ENCODE measurements around the gene FHL1. TPM values are rescaled to one million over a fixed set of nuclear protein-coding genes. Genes with fewer than 3 reads are reported as not detected.

FHL1 gene
- total RNA-seq, 1 donor from 2014 or later = 248 TPM

DNA sequence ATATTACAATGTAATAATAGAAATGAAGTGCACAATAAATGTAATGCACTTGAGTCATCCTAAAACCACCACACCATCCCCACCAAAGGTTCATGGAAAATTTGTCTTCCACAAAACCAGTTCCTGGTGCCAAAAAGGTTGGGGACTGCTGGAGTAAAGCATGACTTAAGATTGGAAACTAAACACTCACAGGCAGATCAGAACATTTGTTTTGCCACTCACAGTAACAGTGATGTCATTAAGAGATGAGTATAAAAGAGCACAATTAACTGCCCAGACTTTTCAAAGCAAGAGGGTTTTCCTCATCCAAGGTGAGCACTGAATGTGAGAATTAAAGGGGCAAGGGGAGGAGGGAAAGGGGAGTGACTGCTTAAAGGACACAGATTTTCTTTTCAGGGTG lies 68.2 kb downstream of the FHL1 start:
- DNase-seq (no peak), ATAC-seq (no peak)
- no peak overlapping the region for H3K4me3 ChIP-seq
- H3K27ac ChIP-seq = no peak overlapping the region
- H3K36me3 ChIP-seq = peaks cover 22% of the 10 kb centered on the region
- H3K4me1 ChIP-seq = no peaks in the 10 kb centered on the region
- H3K27me3 ChIP-seq (ENCODE audit: low read depth) = no peaks in the 10 kb centered on the region
- H3K9me3 ChIP-seq = no peaks in the 10 kb centered on the region
- TF ChIP-seq, protein P1, sequence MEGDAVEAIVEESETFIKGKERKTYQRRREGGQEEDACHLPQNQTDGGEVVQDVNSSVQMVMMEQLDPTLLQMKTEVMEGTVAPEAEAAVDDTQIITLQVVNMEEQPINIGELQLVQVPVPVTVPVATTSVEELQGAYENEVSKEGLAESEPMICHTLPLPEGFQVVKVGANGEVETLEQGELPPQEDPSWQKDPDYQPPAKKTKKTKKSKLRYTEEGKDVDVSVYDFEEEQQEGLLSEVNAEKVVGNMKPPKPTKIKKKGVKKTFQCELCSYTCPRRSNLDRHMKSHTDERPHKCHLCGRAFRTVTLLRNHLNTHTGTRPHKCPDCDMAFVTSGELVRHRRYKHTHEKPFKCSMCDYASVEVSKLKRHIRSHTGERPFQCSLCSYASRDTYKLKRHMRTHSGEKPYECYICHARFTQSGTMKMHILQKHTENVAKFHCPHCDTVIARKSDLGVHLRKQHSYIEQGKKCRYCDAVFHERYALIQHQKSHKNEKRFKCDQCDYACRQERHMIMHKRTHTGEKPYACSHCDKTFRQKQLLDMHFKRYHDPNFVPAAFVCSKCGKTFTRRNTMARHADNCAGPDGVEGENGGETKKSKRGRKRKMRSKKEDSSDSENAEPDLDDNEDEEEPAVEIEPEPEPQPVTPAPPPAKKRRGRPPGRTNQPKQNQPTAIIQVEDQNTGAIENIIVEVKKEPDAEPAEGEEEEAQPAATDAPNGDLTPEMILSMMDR (IDR thresholded peaks at IDR 0.05) = no peak
- intact Hi-C loops (cut with DNase I) = no loop called here

DNA sequence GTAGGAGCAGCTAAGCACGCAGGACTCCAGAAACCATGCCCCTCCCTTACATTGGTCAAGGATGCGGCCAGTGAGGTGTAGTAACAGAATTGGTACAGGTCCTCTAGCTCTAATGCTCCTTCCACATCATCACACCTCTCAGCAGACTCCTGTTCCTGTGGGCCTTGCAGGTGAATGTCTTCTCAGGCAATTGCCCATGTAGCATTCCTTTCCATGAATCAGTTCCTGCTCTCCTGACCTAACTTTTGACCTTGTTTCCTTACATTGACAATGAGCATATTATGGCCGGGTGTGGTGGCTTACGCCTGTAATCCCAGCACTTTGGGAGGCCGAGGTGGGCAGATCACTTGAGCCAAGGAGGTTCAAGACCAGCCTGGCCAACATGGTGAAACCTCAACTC lies 72.6 kb downstream of the FHL1 start:
- no peak for ATAC-seq
- TF ChIP-seq, protein P1 (IDR thresholded peaks at IDR 0.05) = no peak
- Histone ChIP-seq H3K36me3 (peaks cover 55% of the 10 kb centered on the region), H3K27me3 (ENCODE audit: low read depth) (no peaks in the 10 kb centered on the region), H3K9me3 (no peaks in the 10 kb centered on the region), H3K4me3 (no peak overlapping the region), H3K27ac (no peak overlapping the region), H3K4me1 (no peaks in the 10 kb centered on the region)
- intact Hi-C loops (cut with DNase I) = no loop called here
- no peak for DNase-seq

DNA sequence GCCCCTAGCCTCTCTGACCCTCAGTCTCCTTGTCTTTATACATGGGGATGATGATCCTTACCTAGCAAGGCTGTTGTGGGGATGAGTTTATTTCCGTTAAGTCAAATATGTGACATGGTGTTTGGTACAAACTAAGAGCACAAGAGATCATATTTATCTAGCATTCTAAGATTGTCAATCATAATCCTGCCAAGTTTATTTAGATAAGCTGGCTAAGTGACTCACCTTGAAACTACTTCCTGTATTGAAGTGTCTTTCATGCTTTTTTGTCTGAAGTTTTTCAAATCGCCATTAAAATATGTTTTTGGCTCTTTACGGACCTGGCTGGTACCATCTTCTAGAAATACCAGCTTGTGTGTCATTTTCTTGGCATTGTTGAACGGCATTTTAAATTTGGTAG lies 73.2 kb downstream of the FHL1 start:
- intact Hi-C loops (cut with DNase I) = no loop called here
- H3K27ac ChIP-seq = no peak overlapping the region

DNA sequence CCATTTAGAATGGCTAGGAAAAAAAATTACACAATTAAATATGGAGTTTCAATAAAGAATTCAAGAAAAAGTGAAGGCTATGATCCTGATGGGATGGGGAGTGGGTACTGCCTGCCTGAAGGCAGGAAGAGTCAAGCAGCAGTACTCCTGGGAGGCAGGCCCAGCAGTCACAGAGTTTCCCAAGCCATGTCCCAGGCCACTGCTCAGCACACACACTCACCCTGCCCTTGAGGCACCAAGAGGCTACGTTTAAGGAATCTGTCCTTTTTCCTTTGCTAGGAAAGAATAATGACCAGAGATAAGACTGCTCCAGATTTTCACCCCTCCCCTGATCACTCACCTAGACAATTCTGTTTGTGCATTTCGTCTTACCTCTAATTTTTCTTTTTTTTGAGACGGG lies 73.6 kb downstream of the FHL1 start:
- TF ChIP-seq, protein P1 (IDR thresholded peaks at IDR 0.05) = no peak
- Histone ChIP-seq H3K27me3 (ENCODE audit: low read depth) (no peaks in the 10 kb centered on the region), H3K36me3 (peaks cover 63% of the 10 kb centered on the region), H3K4me3 (no peak overlapping the region), H3K27ac (no peak overlapping the region), H3K9me3 (no peaks in the 10 kb centered on the region), H3K4me1 (no peaks in the 10 kb centered on the region)
- DNase-seq (no peak), ATAC-seq (no peak)
- intact Hi-C loops (cut with DNase I) = no loop called here

More for the DNA sequence above, 73.2 kb downstream of the FHL1 start:
- ATAC-seq = no peak
- no peaks in the 10 kb centered on the region for H3K4me1 ChIP-seq
- H3K4me3 ChIP-seq = no peak overlapping the region
- H3K9me3 ChIP-seq = no peaks in the 10 kb centered on the region
- TF ChIP-seq, protein P1 (IDR thresholded peaks at IDR 0.05) = no peak
- peaks cover 60% of the 10 kb centered on the region for H3K36me3 ChIP-seq
- no peaks in the 10 kb centered on the region for H3K27me3 ChIP-seq (ENCODE audit: low read depth)
- no peak for DNase-seq

DNA sequence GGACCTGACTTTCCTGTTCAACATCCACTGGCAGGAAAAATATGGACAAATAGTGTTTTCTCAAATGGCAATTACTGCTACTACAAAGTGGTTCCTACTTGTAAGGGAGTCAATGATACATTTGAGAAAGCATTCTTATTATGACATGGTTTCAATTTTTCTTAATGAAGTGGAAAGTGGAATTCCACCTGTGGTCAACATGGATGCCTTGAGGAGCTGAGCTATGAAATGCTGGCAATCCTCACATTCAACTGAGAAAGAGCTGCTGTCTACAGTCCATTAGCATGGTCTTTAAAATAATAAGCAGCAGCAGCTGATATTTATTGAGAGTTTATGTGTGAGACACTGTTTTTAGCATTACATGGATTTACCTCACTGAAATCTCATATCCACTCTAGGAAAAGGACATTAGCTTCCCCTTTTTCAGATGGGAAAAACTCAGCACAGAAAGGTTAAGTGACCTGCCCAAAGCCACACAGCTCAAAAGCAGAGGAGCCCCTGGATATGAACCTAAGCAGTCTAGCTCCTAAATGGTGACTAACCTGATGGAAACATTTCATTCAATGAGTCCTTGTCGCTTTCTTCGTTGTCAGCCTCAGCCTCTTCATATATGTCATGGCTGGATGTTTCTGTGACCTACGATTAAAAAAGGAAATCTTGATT lies 74.6 kb downstream of the FHL1 start:
- Histone ChIP-seq H3K9me3 (no peaks in the 10 kb centered on the region), H3K4me1 (no peaks in the 10 kb centered on the region), H3K27ac (no peak overlapping the region), H3K36me3 (peaks cover 72% of the 10 kb centered on the region), H3K4me3 (no peak overlapping the region), H3K27me3 (ENCODE audit: low read depth) (no peaks in the 10 kb centered on the region)
- DNase-seq = no peak
- ATAC-seq = no peak
- TF ChIP-seq, protein P1 (IDR thresholded peaks at IDR 0.05) = no peak
- intact Hi-C loops (cut with DNase I) = no loop called here
